ENCODE measurements around the gene RIMS1.

DNA sequence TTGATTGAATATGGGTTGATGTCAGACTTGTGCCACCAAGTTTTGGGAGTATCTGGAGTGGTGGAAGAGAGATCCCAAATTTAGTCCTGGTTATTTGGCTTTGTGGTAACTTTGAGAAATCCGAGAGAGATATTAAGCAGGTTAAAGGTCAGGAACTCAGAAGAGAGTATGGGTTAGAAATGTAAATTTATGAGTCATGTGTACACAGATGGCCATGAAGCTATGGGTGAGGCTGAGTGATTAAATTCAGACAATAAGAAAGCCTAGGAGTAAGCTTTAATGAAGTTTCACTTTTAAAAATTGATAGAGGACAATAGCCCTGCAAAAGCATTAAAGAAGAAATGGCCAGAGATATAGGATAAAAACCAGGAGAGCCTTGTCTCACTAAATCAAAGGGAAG lies 14.3 kb downstream of the RIMS1 start:
- TF ChIP-seq, protein P1, sequence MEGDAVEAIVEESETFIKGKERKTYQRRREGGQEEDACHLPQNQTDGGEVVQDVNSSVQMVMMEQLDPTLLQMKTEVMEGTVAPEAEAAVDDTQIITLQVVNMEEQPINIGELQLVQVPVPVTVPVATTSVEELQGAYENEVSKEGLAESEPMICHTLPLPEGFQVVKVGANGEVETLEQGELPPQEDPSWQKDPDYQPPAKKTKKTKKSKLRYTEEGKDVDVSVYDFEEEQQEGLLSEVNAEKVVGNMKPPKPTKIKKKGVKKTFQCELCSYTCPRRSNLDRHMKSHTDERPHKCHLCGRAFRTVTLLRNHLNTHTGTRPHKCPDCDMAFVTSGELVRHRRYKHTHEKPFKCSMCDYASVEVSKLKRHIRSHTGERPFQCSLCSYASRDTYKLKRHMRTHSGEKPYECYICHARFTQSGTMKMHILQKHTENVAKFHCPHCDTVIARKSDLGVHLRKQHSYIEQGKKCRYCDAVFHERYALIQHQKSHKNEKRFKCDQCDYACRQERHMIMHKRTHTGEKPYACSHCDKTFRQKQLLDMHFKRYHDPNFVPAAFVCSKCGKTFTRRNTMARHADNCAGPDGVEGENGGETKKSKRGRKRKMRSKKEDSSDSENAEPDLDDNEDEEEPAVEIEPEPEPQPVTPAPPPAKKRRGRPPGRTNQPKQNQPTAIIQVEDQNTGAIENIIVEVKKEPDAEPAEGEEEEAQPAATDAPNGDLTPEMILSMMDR (IDR thresholded peaks at IDR 0.05) = no peak
- no peak for TF ChIP-seq POLR2A (IDR thresholded peaks at IDR 0.05)

All from adrenal gland (tissue), 5 donors.